Small intestine (tissue), 7 donors: ENCODE results near the gene SFRP5. TPM values are rescaled to one million over a fixed set of nuclear protein-coding genes. Genes with fewer than 3 reads are reported as not detected.

ENCODE experiments used
- DNase-seq, 2 donors: peaks; one replicate each; pipeline versions ENCODE4 v3.0.0 to v3.0.0-alpha.2; 2013
- FAIRE-seq: peaks from 2 replicates; lab custom pipeline; 2012; peaks lifted over from hg19 to GRCh38; lab: Jason Lieb, UNC
- H3K27ac ChIP-seq, 3 donors: one replicate each; pipeline ENCODE4 v1.5.1; 2013; ENCODE audit warnings: low read length in 2 of 3, mild to moderate bottlenecking in 2 of 3, control low read depth in 1 of 3, inconsistent platforms in 1 of 3, low read depth in 1 of 3, moderate library complexity in 1 of 3
- H3K27me3 ChIP-seq, 3 donors: one replicate each; pipeline ENCODE4 v1.6.1; 2013; ENCODE audit warnings: low read length in 3 of 3, inconsistent platforms in 1 of 3; ENCODE audit not compliant: control insufficient read depth in 3 of 3, insufficient read depth in 3 of 3
- H3K36me3 ChIP-seq, 3 donors: one replicate each; pipeline ENCODE4 v1.6.1; 2013; ENCODE audit warnings: low read length in 3 of 3, inconsistent platforms in 1 of 3, low read depth in 1 of 3, mild to moderate bottlenecking in 1 of 3, moderate library complexity in 1 of 3; ENCODE audit not compliant: control insufficient read depth in 3 of 3, insufficient read depth in 2 of 3
- H3K4me1 ChIP-seq, 3 donors: one replicate each; pipeline ENCODE4 v1.6.1; 2013; ENCODE audit warnings: low read length in 2 of 3, inconsistent platforms in 1 of 3, low read depth in 1 of 3, mild to moderate bottlenecking in 1 of 3, moderate library complexity in 1 of 3; ENCODE audit not compliant: control insufficient read depth in 3 of 3, insufficient read depth in 2 of 3
- H3K4me3 ChIP-seq, 3 donors: one replicate each; pipeline ENCODE4 v1.5.1; 2013; ENCODE audit warnings: low read length in 3 of 3, control low read depth in 1 of 3, inconsistent platforms in 1 of 3, low read depth in 1 of 3, mild to moderate bottlenecking in 1 of 3, moderate library complexity in 1 of 3
- H3K9me3 ChIP-seq, 2 donors: one replicate each; pipeline ENCODE4 v1.6.1; 2013; ENCODE audit warnings: low read depth in 1 of 2, low read length in 1 of 2; ENCODE audit not compliant: control insufficient read depth in 2 of 2, insufficient read depth in 1 of 2
- WGBS, 3 donors: extraction: QIAGEN DNeasy Blood & Tissue Kit; methylation state at CpG; one replicate each; pipeline ENCODE4 v1.1.7; 2013; 5-methylcytosine and 5-hydroxymethylcytosine counted together
- polyA plus RNA-seq, 4 donors: library from polyadenylated mRNA; stranded (reverse) in 3 of 4; unstranded in 1 of 4; fragments of 200-250 nt in 3 of 4; fragments of 120-200 nt in 1 of 4; gene quantifications; one replicate each; pipeline versions ENCODE4 v1.2.1 to v1.2.3, GENCODE V29; 2013
- donor health status: healthy with polysubstance abuse.
- donor health status: control.
- donor health status: control.
- donor health status: Bipolar disorder and iron deficiency.
- donor health status: healthy.

The SFRP5 gene
- polyA plus RNA-seq, 4 donors: 12.7 to 110 (median 53.8) TPM

DNA sequence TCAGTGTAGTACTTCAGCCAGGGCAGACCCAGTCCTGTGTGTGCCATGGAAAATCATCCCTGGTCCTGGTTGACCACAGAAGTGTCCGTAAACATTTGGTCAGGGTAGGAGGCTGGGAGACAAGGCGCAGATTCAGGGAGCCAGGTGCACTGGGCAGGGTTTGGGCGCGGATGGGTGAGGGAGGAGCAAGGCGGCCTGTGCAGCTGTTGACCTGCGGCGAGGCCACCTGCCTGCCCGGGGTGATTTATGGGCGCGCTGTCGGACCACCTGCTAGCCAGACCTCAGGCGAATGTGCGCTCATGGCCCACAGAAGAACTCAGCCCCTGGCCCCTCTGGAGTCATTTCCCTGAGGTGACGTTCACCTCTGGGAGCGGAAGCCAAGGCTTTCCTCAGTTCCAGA lies 6.6 kb downstream of the SFRP5 start:
- H3K36me3 ChIP-seq: peaks cover 6 to 50% (median 6%) of the 10 kb centered on the region in 3 donors
- DNase-seq (no peak), FAIRE-seq (no peak)
- 26 to 73% (median 54%) methylated on average over 15 of the region's 15 CpGs for WGBS, 3 donors
- H3K4me1 ChIP-seq: peaks cover 0 to 10% (median 0%) of the 10 kb centered on the region in 3 donors
- H3K27ac ChIP-seq: no peak overlapping the region
- peaks cover 0 to 2% (median 0%) of the 10 kb centered on the region in 3 donors for H3K27me3 ChIP-seq
- no peak overlapping the region for H3K4me3 ChIP-seq
- H3K9me3 ChIP-seq: no peaks in the 10 kb centered on the region

DNA sequence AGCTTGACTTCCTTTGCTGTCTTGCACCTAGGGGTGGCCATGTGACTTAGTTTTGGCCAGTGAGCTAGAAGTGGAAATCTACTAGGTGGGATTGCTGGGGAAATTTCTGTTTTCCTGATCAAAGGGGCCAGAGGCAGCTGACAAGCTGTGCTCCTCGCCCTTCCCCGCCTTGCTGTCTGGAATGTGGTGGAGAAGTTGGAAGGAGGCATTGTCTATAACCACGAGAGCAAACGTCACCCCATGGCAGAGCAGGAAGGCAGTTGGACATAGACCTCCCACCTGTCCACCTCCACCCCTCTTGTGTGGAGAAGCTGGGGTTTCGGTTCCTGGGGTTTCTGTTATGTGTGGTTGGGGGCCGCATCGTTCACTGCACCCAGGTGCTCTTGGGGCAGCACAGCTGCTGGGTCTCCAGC lies 7.3 kb downstream of the SFRP5 start:
- peaks cover 9 to 57% (median 11%) of the 10 kb centered on the region in 3 donors for H3K36me3 ChIP-seq
- no peaks in the 10 kb centered on the region for H3K9me3 ChIP-seq
- DNase-seq: peak; percentile 40 to 67
- 38 to 62% (median 50%) methylated on average over 7 of the region's 7 CpGs for WGBS, 3 donors
- H3K27ac ChIP-seq: no peak overlapping the region
- no peak overlapping the region for H3K4me3 ChIP-seq
- FAIRE-seq: no peak
- H3K4me1 ChIP-seq: peaks cover 0 to 10% (median 0%) of the 10 kb centered on the region in 3 donors
- H3K27me3 ChIP-seq: no peaks in the 10 kb centered on the region

DNA sequence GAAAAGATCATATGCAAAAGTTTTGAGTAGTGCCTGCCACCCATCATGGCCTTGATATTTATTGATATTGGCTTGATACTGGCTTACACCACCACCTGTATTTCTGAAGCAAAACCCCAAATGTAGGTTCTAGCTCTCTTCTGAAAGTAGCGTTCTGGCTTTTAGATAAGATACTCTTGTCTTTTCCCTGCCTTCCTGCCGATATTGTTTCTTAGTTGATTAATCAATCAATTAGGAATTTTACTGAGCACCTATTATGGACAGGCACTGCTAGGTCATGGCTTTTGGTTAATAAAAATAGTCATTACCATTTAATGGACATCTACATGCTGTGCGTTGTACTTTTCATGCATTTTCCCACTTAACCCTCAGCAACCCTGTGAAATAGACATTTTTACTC lies 7.9 kb downstream of the SFRP5 start:
- H3K27me3 ChIP-seq: no peaks in the 10 kb centered on the region
- FAIRE-seq (no peak), DNase-seq (no peak)
- H3K4me3 ChIP-seq: no peak overlapping the region
- peaks cover 0 to 10% (median 0%) of the 10 kb centered on the region in 3 donors for H3K4me1 ChIP-seq
- no peak overlapping the region for H3K27ac ChIP-seq
- 96 to 99% (median 98%) methylated on average over 3 of the region's 3 CpGs for WGBS, 3 donors
- no peaks in the 10 kb centered on the region for H3K9me3 ChIP-seq
- H3K36me3 ChIP-seq: peaks cover 9 to 62% (median 9%) of the 10 kb centered on the region in 3 donors

DNA sequence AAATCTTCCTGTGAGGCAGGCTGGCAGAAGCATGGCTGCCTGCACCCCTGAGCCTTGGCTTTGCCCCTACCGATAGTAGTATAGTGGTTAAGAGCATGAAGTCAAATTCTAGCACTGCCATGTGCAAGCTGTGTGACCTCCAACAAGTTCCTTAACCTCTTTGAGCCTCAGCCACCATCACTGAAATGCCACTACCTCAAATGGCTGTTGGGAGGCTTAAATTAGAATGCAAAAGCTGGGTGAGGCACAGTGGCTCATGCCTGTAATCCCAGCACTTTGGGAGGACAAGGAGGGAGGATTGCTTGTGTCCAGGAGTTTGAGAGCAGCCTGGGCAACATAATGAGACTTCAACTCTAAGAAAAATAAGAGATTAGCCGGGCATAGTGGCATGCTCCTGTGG lies 8.4 kb downstream of the SFRP5 start:
- peaks cover 0 to 10% (median 0%) of the 10 kb centered on the region in 3 donors for H3K4me1 ChIP-seq
- H3K4me3 ChIP-seq: no peak overlapping the region
- no peaks in the 10 kb centered on the region for H3K9me3 ChIP-seq
- H3K27me3 ChIP-seq: no peaks in the 10 kb centered on the region
- 94 to 97% (median 97%) methylated on average over 2 of the region's 2 CpGs for WGBS, 3 donors
- peaks cover 9 to 60% (median 9%) of the 10 kb centered on the region in 3 donors for H3K36me3 ChIP-seq
- FAIRE-seq (no peak), DNase-seq (no peak)
- H3K27ac ChIP-seq: no peak overlapping the region

DNA sequence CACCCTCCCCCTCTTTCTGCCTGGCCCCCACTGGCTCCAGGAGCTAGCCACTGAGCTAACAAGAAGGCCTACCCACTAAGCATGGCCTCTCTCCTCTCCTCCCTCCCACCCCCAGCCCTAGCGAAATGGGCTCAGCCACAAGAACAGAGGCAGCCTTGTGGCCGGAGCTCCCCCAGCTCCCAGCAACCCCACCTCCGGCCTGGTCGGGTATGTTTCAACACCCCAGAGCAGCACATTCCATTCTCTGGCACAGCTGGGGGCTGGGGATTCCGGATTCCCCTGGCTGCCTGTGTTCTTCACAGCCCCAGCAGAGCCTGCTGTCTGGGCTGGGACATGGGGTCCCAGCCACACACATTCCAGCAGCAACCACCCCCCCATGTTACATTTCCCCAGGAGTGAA lies 9.0 kb downstream of the SFRP5 start:
- H3K27me3 ChIP-seq: no peaks in the 10 kb centered on the region
- FAIRE-seq (no peak), DNase-seq (no peak)
- H3K36me3 ChIP-seq: peaks cover 9 to 57% (median 9%) of the 10 kb centered on the region in 3 donors
- H3K4me3 ChIP-seq: no peak overlapping the region
- H3K27ac ChIP-seq: no peak overlapping the region
- 81 to 88% (median 87%) methylated on average over 5 of the region's 5 CpGs for WGBS, 3 donors
- no peaks in the 10 kb centered on the region for H3K9me3 ChIP-seq
- H3K4me1 ChIP-seq: peaks cover 0 to 10% (median 0%) of the 10 kb centered on the region in 3 donors

DNA sequence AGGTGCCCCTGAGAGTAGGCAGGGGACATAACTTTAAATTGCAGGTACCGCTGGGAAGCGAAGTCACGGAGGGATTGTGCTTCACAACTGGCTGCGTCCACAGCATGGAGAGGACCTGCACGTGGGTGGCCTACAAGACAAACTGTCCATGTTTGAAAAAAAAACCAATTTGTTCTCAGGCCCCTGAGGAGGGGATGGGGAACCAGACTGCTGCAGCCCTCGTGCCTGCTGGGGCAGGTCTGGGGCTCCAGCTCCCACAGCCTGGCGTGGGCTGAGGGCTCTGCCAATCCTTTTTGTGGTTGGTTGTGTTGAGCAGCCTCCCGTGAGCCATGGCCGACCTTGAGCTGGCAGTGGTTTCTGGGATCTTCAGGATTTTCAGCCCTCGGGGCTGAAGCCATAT lies 9.7 kb downstream of the SFRP5 start:
- no peak for DNase-seq
- FAIRE-seq: no peak
- 87 to 91% (median 89%) methylated on average over 9 to 10 of the region's 10 CpGs for WGBS, 3 donors
- Histone ChIP-seq H3K27ac (no peak overlapping the region), H3K36me3 (peaks cover 9 to 58% (median 9%) of the 10 kb centered on the region in 3 donors), H3K27me3 (no peaks in the 10 kb centered on the region), H3K4me1 (peaks cover 0 to 10% (median 0%) of the 10 kb centered on the region in 3 donors), H3K4me3 (no peak overlapping the region), H3K9me3 (no peaks in the 10 kb centered on the region)

DNA sequence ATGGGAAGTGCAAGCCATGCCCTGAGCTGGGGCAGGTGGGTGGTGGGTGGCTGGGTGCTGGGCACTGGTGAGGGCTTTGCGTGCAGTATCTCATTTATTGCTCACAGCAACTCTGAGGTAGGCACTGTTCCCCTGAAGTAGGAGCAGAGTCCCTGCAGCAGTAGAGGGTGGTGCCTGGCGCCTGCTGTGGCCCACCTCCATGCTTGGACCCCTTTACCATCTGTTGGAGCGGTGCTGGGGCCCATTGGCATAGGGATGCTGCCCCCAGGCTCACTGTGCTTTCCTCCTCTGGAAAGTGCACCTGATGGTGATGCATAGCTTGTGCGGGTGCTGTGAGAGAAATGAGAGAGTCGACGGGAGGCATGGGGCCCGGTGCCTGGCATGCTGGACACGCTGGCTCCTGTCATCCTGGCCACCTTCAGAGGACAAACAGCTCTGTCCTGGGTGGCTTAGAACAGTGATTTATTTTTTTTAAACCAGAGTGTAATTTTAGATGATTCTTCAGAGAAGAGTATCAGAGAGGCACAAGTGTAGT lies 10.4 kb downstream of the SFRP5 start:
- H3K9me3 ChIP-seq: no peaks in the 10 kb centered on the region
- 92 to 99% (median 96%) methylated on average over 8 of the region's 8 CpGs for WGBS, 3 donors
- H3K36me3 ChIP-seq: peaks cover 9 to 61% (median 10%) of the 10 kb centered on the region in 3 donors

DNA sequence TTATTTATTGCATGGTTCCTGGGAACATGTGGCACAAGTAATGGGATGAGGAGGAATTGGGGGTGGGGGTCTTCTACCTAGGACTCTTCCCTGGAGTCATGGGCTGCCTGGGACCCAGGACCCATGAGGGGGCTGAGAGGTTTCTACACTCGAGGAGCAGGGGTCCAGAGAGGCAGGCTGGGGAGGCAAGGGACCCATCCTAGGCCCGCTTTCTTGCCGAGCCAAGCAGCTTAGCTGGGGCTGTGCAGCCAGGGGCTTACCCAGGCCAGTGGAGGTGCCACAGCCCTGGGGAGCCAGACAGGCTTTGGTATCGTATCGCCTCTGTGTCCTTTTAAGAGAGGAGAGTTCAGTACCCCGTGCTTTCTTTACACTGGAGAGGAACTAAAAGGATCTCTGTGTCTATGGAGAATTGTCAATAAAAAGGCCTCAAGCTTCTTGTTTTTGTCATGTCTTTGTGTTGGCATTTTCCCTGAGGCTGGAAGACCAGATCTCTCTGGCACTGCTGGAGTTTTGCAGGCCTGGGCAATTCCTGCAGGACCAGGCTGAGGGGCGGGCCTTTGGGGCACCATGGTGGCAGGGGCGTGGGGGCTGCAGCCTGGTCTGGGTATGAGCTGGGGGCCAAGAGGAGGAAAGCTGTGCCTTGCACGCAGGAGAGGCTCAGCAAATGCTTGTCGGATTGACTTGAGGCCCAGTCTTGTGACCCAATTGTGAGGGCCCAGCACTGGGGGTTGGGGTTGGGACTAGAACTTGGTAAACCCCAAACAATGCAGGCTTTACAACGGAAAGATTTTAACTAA lies 11.1 kb downstream of the SFRP5 start:
- FAIRE-seq: no peak
- DNase-seq: no peak
- peaks cover 10 to 63% (median 15%) of the 10 kb centered on the region in 3 donors for H3K36me3 ChIP-seq
- H3K4me1 ChIP-seq: peaks cover 0 to 10% (median 0%) of the 10 kb centered on the region in 3 donors
- WGBS, 3 donors: 90 to 93% (median 93%) methylated on average over 11 of the region's 11 CpGs
- H3K9me3 ChIP-seq: no peaks in the 10 kb centered on the region
- H3K27me3 ChIP-seq: no peaks in the 10 kb centered on the region
- H3K27ac ChIP-seq: no peak overlapping the region
- H3K4me3 ChIP-seq: no peak overlapping the region

More for the DNA sequence above, 10.4 kb downstream of the SFRP5 start:
- no peak overlapping the region for H3K4me3 ChIP-seq
- no peak overlapping the region for H3K27ac ChIP-seq
- no peaks in the 10 kb centered on the region for H3K27me3 ChIP-seq
- FAIRE-seq (no peak), DNase-seq (no peak)
- H3K4me1 ChIP-seq: peaks cover 0 to 10% (median 0%) of the 10 kb centered on the region in 3 donors
